GM06990 (cell line): ENCODE data around the gene RACGAP1.
A peak's percentile ranks its signal among the peaks of the same experiment; 100 is the strongest.

Experiments used
- DNase-seq: peaks from one replicate; pipeline ENCODE4 v3.0.0-alpha.2; 2011; ENCODE audit not compliant: insufficient read length; ENCODE audit errors: extremely low read depth
- H3K27me3 ChIP-seq: replicated peaks from 2 replicates; pipeline ENCODE4 v1.6.0; 2011; ENCODE audit warnings: low read length; ENCODE audit not compliant: control insufficient read depth, insufficient read depth
- H3K36me3 ChIP-seq: 2 replicates; pipeline ENCODE4 v1.5.1; 2011; ENCODE audit warnings: low read length; ENCODE audit not compliant: control insufficient read depth, insufficient read depth
- H3K4me3 ChIP-seq: replicated peaks from 2 replicates; pipeline ENCODE4 v1.5.1; 2011; ENCODE audit warnings: low read depth, mild to moderate bottlenecking, control low read depth, low read length
- TF ChIP-seq, protein P1 (sequence below): IDR thresholded peaks from 2 replicates; pipeline ENCODE4 v1.5.1; 2011; ENCODE audit warnings: low read length, control low read depth, mild to moderate bottlenecking, inconsistent platforms; ENCODE audit not compliant: insufficient read depth, poor library complexity, severe bottlenecking

Gene RACGAP1

DNA sequence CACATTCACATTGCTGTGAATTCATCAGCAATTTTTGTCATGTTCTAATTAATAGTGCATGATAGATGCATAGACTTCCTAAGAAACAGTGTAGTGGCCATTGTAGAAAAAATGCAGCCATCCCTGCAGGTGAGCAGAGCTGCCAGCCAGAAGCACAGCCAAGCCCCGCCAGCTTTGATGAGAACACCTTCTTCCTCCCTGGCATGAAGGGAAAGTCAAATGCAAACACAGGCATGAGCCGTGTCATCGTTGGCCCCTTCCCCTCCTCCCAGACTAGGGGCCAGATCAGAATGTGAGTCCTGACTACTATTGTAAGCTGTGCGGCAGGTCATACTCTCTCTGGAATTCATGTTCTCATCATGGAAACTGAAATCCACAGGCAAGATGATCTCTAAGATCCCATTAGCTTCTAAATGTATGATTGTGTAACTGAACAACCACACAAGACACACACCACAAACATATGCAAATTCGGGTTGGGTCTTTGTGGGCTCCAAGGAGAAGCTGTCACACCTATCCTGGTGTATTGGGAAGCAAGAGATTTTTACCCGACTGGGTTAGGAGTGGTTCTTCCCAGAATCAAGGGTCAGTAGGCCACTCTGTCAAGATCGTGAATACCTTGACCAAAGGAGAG is 77.6 kb downstream of the RACGAP1 start:
- no peak for DNase-seq
- Histone ChIP-seq H3K4me3 (no peak overlapping the region), H3K36me3 (no peaks in the 10 kb centered on the region), H3K27me3 (peaks cover 2% of the 10 kb centered on the region)
- TF ChIP-seq, protein P1, sequence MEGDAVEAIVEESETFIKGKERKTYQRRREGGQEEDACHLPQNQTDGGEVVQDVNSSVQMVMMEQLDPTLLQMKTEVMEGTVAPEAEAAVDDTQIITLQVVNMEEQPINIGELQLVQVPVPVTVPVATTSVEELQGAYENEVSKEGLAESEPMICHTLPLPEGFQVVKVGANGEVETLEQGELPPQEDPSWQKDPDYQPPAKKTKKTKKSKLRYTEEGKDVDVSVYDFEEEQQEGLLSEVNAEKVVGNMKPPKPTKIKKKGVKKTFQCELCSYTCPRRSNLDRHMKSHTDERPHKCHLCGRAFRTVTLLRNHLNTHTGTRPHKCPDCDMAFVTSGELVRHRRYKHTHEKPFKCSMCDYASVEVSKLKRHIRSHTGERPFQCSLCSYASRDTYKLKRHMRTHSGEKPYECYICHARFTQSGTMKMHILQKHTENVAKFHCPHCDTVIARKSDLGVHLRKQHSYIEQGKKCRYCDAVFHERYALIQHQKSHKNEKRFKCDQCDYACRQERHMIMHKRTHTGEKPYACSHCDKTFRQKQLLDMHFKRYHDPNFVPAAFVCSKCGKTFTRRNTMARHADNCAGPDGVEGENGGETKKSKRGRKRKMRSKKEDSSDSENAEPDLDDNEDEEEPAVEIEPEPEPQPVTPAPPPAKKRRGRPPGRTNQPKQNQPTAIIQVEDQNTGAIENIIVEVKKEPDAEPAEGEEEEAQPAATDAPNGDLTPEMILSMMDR, result no peak

DNA sequence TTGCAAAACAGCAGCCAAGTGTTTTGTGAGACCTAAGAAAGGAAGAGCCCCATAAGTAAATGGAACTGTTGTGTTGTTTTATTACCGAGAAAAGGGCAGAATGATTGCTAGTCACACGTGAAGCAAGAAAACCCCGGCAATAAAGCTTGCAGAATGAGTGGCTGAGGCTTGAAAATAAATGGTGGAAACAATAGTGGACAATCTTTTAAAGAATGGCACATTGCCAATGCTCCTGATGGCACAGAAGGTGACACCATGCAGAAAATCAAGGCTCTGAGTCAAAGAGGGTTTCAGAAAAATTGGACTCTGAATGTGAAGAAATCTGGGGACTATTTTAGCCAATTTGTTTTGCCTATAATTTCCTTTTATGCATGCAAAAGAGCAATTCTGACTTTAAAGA is 78.8 kb downstream of the RACGAP1 start:
- no peak for DNase-seq
- Histone ChIP-seq H3K36me3 (no peaks in the 10 kb centered on the region), H3K27me3 (peaks cover 2% of the 10 kb centered on the region), H3K4me3 (no peak overlapping the region)
- TF ChIP-seq, protein P1, result no peak

DNA sequence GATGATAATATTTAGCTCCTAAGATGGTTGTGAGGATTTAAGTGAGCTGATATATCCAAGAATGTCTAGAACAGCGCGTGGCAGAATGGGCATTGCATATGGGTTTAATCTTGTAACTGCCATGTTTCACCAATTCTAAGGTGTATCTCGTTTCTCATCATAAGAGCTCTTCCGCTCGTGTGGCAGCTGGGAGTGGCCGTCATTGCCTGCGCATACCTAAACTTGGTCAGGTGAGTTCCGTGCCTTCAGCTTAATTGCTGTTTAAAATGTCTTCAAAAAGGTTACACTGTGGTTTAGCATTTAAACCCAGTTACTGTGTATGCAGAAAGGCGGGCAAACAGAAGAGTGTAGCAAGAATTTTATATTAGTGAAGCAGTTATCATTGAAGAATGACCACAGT is 79.2 kb downstream of the RACGAP1 start:
- TF ChIP-seq, protein P1, result no peak
- Histone ChIP-seq H3K4me3 (no peak overlapping the region), H3K36me3 (no peaks in the 10 kb centered on the region), H3K27me3 (peaks cover 2% of the 10 kb centered on the region)
- DNase-seq, result no peak

DNA sequence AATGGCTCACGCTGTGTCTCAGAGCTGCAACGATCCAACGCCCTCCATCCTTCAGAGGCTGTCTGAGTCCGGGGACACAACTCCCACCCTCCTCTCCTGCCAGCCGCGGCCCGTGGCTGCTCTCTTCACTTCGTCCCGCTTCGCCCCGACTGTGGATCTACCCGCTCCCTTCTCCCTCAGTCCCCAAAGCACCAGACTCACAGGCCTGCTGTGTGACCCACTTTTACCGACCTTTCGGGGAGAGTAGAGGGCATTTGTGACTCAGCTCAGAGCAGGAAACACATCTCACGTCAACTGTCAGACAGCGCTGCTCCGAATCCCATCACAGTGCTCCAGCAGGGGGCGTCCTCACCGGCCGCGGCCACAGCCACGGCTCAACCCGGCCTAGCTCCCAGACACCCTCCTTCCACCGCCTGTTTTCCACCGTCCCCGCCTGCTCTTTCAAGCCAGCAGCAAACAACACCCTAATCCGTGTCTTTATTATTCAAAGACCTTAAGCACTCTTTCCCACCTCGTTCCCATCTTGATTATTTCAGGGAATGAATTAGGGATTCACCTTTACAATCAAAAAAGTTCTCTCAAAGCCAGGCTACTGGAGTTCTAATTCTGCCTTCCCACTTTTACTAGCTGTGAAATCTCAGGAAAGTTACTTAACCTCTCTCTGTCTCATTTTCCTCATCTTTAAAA is 79.8 kb downstream of the RACGAP1 start:
- TF ChIP-seq, protein P1, result peak; percentile 95
- H3K27me3 ChIP-seq, result peaks cover 2% of the 10 kb centered on the region
- no peaks in the 10 kb centered on the region for H3K36me3 ChIP-seq
- peak; percentile 79 for DNase-seq
- peak overlapping the region; percentile 34 for H3K4me3 ChIP-seq

DNA sequence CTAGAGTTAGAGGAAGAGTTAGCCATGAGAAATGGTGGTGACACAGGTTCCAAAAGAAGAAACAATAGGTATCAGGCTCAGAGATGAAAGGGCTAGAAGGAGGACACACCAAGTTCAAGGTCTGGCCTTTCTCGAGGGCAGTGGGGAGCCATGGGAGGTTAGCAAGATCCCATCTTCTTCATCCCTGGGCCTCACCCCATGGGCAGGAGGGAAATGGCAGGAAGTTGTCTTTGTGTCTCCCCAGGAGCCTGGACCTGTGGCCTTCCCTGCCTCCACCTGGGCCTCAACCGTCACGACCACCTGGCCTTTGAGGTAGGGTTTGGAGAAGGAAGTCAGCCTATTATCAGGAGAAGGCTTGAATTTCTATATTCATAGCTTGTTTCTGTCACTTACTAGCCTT is 80.6 kb downstream of the RACGAP1 start:
- TF ChIP-seq, protein P1, result no peak
- Histone ChIP-seq H3K4me3 (no peak overlapping the region), H3K27me3 (no peaks in the 10 kb centered on the region; the same call in 1 of the 2 replicates), H3K36me3 (no peaks in the 10 kb centered on the region)
- DNase-seq, result no peak
